PC-9 (cell line): ENCODE results near the gene GALK1.

Experiments used
- CTCF ChIP-seq: fragments of 200-600 bp; sonication (generic); conservative IDR thresholded peaks from 2 replicates; pipeline ENCODE4 v1.6.1; 2017; ENCODE audit warnings: mixed run types, antibody characterized with exemption, mild to moderate bottlenecking, moderate library complexity
- EZH2 ChIP-seq: fragments of 200-600 bp; sonication (generic); IDR thresholded peaks from 2 replicates; pipeline ENCODE4 v1.8.0; 2017; ENCODE audit warnings: antibody characterized with exemption, low read depth

- peak; percentile 84 for TF ChIP-seq CTCF
- TF ChIP-seq EZH2: no peak
Measured at GRCh38 chr17:75783069-75783783, 18.2 kb upstream of the GALK1 start.
